Activated naive CD4-positive, alpha-beta T cell treated with anti-CD3 and anti-CD28 coated beads, Interleukin-2, amount 50 U/mL, for 16 hours (primary cell): Measurements from ENCODE around the gene SORCS2.

Source experiments
- DNase-seq: peaks from one replicate; pipeline ENCODE4 v3.0.0-alpha.2; 2020

SORCS2 gene

DNA sequence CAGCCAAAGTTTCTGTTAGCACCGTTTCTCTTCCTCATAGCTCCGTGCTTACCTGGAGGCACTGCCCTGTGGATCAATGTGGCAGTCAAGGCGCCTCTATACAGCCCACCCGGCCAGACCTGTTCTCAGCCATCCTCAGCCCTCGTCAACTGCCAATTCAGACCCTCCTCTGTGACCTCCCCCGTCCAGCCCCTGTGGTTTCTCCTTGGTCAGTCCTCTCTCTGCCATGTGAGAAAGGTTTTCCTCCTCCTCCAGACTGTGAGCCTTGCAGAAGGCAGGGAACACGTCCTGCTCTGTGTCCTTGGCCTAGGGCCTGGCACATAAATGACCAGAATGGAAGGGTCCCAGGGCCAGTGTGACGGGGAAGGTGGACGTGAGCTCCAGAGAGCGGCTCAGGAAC, 417.0 kb downstream of the SORCS2 start:
- no peak for DNase-seq

DNA sequence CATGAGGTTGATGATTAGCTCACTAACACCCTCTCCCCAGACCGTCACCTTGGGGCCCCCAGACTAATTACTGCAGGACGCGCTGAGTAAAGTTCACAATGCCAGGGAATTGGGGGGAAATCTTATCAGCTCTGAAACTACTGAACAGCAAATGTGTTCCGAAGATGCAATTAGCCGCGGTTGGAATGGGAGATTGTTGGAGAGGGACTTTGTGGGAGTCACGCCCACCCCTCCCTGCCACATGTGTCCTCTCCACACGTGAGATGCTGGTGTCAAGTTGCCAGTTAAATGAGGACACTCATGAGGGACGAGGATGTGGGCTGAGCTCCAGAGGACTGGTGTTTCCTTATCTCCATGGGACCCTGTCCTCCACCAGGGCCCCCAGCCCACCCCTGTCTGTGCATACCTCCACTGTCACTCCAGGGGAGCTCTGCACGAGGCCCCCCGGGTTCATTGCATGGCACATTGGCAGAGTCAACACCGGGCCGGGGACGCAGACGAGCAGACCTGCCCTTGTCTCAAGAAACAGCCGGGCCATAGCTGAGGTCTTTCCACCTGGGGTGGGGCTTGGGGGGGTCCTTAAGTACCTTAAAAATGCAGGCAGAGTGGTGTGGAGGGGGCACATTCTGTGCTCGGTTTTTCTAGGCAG, 417.8 kb downstream of the SORCS2 start:
- no peak for DNase-seq

DNA sequence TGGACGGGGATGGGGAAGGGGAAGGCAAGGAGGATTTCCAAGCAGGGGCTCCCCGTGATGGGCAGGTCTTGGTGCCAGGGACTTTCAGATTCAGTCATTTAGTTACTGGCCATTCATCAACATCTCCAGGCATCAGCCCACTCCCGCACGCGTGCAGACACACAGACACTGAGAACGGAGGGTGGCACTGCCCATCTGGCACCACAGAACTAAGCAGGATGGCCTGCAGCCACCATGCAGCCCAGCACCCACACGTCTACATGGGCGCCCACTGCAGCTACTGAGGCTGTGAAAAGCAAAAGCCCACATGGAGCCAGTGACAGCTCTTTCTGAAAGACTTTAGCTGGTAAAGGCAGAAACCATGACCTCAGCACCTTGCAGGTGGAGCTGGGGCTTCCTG, 418.5 kb downstream of the SORCS2 start:
- DNase-seq: no peak

DNA sequence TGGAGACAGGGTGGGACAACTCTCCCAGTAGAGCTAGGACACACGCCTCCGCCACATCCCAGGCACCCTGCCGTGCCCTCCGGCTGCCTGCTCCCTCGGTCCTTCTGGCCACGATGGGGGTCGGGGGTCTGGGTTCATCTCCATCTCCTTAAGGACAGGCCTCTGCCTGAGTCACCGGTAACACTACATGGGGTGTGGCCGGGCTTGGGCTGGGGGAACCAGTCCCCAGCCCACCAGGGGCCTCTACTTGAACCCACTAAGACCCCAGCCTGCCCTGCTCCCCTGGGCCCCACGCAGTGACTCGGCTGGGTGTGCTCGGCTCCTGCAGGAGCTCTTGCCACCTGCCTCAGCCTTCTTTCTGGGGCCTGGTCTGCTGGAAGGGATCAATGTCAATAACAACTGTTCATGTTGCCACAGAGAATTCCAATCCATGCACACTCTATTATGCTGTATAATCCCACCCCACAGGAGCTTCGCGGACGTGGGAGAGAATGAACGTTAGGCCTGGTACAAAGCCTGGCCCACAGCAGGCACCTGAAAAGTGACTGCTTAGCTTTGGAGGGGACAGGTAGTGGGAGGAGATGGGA, 420.1 kb downstream of the SORCS2 start:
- DNase-seq: no peak

DNA sequence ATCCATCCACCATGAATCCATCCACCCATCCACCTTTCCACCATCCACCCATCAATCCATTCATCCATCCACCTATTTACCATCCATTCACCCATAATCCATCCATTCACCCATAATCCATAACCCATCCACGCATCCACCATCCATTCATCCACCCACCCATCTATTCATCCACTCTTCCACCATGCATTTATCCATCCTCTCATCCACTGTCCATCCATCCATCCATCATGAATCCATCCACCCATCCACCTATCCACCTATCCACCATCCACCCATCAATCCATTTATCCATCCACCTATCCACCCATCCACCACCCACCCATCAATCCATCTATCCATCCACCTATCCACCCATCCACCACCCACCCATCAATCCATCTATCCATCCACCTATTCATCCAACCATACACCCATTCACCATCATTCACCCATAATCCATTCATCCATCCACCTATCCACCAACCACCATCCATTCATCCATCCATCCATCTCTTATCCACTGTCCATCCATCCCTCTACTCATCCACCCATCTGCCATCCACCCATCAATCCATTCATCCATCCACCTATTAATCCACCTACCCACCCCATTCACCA, 422.1 kb downstream of the SORCS2 start:
- DNase-seq: no peak

DNA sequence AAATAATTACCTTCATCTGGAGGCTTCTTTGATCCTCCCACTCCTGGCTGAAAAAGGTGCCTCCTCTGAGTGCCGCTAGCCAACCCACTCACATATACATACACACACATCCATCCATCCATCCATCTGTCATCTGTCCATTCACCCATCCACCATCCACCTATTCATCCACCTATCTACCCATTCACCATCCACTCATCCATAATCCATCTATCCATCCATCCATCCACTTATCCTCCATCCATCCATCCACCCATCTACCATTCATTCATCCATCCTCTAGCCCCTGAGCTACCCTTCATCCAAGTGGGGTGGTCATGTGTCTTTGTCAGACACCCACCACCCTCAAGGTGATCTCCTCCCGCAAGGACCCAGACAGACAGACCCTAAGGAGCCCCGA, 423.9 kb downstream of the SORCS2 start:
- no peak for DNase-seq

DNA sequence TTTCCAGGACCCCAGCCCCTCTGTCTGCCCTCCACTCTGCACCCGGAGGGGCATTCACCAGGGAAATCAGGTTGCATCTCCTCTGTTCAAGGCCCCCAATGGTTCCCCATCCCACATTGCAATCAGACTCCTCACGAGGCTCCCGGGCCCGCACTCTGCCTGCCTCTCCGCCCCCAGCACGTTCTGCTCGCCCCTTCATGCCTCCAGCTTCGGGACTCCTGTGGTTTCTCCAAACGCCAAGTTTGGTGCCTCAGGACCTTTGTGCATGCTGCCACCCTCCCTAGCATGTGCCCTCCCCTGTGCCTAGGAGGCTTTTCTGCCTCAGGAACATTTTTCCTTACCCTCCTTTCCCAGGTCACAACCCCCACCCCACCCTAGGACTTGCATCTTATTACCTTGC, 426.0 kb downstream of the SORCS2 start:
- no peak for DNase-seq

DNA sequence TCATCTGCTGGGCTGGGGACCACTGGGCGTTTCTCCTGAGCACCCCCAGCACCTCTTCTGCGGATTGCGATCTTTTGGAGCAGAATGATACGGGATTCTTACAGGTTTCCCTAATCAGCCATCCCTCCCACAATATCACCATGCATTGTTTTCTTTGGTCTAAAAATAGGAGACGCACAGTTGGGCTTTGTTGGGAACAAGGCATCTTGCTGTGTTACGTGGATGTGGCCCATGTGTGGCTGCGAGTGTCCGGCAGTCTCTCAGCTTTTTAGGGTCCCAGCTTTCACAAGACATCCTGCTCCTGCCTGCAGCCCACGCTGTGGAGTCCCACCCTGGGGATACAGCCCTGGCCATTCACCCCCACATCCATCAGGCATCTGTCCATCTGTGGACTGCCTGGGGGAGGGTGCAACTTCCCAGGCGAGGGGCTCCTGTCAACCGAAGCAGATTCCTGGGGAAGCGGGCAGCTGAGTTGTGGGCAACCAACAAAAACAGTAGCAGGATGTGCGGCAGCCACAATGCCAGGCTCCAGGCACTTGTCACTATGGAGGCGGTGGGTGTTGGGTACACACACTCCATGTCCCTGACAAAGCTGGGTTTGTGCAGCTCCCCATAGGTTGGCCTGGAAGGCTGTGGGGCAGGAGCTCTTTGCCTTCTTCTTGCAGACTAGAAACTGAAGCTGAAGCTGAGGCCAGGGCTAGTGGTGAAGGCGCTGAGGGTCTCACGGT, 427.9 kb downstream of the SORCS2 start:
- DNase-seq: no peak

DNA sequence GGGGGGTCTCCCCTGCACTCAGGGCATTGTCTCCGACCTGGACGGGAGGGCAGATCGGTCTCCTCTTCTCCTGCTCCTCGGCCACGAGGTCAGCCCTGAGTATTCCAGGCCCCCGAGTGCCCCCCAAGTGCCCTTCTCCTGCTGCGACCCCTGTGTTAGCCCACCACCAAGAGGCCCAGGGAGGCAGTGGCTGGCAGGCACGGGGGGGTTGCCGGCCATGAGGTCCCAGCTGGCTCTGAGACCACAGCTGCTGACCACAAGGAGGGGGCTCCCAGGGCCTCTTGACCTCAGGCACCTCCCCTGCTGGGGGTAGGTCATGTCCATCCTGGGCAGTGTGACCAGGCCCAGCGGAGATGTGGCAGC, 428.5 kb downstream of the SORCS2 start:
- DNase-seq: no peak

DNA sequence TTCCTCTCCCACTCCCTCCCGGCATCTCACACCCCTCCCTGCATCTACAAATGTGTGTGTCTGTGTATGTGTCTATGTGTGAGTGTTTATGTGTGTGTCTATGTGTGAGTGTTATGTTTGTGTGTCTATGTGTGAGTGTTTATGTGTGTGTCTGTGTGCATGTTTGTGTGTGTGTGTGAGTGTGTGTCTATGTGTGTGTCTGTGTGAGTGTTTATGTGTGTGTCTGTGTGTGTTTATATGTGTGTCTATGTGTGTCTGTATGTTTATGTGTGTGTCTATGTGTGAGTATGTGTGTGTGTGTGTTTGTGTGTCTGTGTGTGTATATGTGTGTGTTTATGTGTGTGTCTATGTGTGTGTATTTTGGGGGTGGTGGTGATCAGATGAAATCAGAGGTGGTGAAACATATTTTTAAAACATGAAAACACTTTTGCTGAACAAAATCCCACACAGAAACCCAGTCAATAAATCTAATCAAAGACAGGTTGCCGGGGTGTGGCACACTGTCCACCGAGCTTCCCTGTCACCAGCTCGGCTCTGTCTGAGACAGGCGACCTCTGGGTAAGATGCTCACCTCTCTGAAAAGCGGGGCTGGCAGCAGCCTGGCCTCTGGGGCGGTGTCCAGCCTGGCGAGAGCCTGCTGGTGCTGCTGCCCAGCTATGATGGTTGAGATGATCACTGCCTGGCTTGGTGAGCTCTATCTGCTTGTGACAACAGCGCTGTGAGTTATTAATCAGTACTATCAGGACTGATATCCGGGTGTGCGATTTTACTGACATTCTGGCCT, 429.1 kb downstream of the SORCS2 start:
- DNase-seq: no peak

DNA sequence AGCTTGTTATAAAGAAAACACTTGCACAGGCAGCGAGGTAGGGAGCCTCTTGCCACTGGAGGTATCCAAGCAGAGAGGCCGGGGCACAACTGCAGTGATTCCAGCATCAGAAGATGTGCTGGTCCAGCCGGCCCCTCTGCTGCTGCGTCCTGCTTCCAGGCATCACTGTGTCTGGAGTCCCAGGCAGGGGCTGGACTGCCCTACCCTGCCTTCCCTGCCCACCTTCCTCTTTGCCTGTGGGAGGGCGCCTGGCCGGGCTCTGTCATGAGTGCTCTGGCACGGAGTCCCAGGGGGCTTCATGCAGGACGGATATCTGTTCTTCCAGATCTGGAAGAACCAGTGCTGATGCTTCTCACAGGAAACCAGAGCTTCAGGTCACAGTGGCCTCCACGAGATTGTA, 430.0 kb downstream of the SORCS2 start:
- no peak for DNase-seq

DNA sequence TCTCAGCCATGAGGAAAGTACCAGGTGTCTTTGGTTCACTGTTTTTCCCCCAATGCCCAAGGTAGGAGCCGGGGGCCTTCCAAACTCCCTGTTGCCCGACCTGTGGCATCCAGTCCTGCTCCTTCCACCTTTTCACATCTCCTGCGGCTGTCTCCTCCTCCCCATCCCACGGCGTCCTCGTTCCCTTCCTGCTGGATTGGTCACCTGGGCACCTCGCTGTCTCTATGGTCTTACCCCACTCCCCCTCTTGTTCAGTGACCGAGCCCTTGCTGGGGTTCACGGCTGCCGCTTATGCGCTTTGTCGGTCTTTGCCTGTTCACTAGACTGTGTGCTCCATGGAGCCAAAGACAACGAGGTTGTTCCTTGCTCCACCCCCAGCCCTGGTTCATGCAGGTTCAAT, 431.1 kb downstream of the SORCS2 start:
- no peak for DNase-seq

DNA sequence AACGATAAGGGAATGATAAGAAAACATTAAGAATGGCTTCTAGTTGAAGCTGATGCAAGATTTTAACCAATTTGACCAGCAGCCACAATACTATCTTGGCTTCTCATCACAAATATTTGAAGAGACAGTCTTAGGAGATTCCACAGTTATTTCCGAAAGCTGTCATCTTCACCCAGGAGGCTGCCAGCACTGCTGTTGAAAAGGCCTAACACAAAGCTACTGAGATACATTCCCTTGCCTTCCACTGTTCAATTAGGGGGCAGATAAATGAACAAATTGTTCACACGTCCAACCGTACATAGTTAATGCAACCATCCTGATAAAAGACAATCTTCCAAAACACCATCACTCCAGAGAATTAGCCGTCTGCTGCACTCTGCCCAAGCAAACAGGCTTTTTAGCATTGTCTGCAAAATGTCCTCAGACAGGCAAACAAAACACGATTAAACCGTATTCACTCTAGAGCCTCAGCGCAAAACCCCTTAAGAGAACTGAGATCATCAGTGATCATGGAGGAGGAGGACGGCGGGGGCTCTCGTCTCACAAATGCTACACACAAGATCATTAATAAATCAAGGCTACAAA, 432.1 kb downstream of the SORCS2 start:
- DNase-seq: no peak

DNA sequence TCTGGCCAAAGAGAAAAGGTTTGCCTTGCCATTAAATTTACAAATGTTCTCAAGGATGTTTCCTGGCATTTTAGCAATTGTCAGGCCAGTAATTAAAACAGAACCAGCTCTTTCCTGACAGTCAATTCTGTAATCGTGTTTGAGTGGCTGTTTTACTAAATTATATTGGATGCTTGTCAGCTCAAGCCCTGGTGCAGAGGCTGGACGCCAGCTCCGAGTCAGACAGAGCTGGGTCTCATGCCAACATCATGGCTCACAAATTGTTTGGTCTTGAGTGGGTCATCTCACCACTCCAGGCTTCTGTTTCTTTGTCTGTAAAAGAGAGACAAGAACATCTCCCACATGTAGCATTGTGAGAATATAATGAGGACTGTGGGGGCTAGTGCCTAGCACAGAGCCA, 432.7 kb downstream of the SORCS2 start:
- DNase-seq: no peak

DNA sequence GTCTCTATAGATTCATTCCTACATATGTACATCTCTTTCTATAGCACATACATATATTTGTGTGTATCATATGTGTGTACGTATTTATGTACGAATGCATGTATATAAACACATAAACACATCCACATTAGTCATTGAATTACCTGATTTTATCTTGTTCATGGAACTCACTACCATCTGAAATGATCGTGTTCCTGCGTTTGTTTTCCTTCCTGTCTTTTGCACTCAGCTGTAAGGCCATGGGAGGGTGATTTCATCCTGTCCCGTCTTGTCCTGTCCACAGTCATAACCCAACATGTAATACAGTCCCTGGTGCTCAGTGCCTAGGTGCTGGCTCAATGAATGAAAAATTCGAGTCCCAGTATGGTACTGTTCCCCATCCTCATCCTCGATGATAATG, 434.2 kb downstream of the SORCS2 start:
- no peak for DNase-seq

DNA sequence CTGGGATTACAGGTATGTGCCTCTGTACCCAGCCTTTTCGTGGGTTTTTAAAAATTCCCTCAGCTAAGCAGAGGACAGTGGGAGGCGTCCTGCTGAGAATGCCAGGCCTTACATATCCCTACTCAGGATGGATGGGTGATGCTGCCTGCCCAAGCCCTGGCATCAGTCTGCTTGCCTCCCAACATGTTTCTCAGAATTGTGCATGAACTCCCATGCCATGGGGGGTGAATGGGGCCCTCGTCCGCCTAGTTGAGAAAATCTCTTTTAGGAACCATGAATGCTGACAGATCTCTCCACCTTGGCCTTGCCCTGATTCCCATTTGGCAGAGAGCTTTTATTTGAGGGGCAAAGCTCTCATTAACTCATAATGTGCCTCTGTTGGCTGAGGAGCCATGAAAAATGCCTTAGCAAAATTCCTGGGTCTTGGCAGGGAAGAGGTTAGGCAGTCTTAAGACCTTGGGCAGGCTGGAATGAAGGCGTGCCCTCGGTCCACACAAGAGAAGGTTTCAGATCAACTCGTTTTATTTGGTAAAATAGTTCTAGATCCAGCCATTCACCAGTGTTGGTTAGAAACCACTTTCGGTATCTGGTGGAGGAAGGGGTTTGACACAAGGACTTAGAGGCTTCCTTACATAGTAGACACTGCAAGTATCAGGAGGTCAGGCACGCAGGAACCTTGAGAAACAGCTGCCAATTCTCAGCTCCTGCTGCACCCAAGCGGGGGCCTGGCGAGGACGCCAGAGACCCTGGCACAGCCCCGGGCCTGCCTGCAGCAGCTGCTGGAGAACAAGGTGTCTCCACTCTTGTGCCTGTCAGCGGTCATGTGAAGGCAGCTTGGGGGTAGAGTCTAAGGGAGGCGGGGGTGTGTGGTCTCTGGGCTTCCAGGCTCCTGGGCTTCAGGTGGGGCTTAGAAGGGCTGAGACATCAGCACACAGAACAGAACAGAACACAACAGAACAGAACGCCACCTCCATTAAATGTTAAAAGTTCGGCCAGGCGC, 435.2 kb downstream of the SORCS2 start:
- no peak for DNase-seq

DNA sequence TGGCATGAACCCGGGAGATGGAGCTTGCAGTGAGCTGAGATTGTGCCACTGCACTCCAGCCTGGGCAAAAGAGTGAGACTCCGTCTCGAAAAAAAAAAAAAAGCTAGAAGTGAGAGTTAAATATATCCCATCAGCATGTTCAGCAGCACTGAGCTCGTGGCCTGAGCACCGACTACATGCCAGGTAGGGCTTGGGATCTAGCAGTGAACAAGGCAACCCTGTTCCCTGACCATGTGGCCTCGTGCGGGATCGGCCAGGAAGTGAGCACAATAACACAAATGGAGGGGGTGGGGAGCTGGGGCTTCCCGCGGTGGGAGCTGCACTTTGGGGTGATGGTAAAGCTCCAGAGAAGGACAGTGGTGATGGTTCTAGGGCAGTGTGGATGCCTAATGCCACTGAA, 436.1 kb downstream of the SORCS2 start:
- DNase-seq: no peak

DNA sequence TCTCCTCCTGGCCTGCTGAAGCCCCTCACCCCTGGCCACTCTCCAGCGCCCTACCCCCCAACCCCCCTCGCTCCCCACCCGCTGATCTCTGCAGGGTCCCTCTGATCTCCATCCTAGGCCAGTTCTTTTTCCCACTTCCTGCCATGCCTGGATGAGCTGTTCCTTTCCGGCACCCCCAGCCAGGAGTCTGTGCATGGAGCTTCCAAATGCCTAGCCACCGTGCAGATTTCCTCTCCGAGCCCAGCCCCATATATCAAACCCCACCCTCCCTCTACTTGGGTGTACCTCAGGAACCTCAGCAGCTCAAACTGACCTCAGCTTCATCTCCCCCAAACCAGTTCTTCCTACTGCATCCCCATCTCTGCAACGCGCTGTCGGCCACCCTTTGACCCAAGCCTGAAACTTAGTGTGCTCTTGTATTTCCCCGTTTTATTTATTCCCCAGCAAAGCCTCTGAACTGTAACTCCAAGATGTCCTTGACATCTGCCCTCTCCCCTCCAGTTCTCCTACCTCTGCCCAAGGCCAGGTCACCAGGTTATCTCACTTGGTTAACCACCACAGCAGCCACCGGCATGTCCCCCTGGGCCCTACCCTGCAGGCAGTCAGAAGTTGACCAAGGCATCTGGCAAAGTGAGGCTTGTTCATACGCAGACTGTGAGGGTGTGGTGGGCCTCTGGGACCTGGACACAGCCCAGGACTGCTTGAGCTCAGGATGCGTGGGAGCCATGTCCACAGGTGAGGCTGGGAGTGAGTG, 437.3 kb downstream of the SORCS2 start:
- DNase-seq: no peak

DNA sequence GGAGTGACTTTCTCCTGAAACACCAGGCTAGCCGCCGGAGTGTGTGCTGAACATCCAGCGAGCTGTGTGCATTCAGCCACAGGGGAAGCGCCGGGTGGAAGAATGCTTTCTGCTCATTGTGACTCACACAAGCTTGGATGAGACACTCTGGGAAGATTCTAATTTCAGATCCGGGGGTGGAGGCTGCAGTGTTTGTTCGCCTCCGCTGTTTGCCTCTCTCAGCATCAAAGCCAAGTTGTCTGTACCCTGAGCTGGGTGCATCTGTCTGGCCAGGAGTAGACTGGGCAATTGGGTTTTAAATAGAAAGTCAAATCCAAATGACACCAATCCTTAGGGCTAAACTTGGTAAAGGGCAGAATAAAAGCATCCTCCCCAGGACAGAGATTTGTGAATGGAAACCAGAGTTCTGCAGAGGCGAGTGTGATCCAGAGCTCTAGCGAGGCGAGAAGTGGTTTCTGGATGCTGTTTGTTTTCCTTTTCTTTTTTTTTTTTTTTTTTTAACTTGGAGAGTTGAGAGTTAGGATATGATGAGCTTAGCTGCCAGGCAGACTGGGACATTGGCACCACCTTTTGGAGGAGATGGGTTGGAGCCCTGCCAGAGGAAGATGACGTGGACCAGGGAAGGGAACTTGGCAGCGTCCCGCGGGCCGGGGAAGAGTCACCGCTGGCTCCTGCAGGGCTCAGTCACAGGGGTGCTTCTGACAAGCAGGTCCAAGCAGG, 438.4 kb downstream of the SORCS2 start:
- no peak for DNase-seq
